Activated CD8-positive, alpha-beta memory T cell treated with anti-CD3 and anti-CD28 coated beads, Interleukin-2, amount 50 U/mL, for 48 hours (primary cell): ENCODE data around the gene TRPM3.

Experiments used
- DNase-seq: peaks from one replicate; pipeline ENCODE4 v3.0.0-alpha.2; 2020

Gene TRPM3

GRCh38 chr9:71096421-71097108 is 24.9 kb downstream of the TRPM3 start:
- no peak for DNase-seq

- DNase-seq: no peak
These were observed 26.6 kb downstream of the TRPM3 start for GRCh38 chr9:71094708-71095251.

- no peak for DNase-seq
These were observed 30.5 kb downstream of the TRPM3 start for GRCh38 chr9:71090896-71091295.

GRCh38 chr9:71079451-71079850 is 42.0 kb downstream of the TRPM3 start:
- no peak for DNase-seq

- no peak for DNase-seq
These were observed 45.3 kb downstream of the TRPM3 start for GRCh38 chr9:71076096-71076495.

- no peak for DNase-seq
These were observed 47.9 kb downstream of the TRPM3 start for GRCh38 chr9:71073494-71073893.

GRCh38 chr9:71072587-71072986 is 48.8 kb downstream of the TRPM3 start:
- DNase-seq: no peak

GRCh38 chr9:71071633-71072032 is 49.8 kb downstream of the TRPM3 start:
- DNase-seq: no peak

GRCh38 chr9:71058660-71059059 is 62.8 kb downstream of the TRPM3 start:
- no peak for DNase-seq

GRCh38 chr9:71052287-71052686 is 69.1 kb downstream of the TRPM3 start:
- no peak for DNase-seq

- no peak for DNase-seq
These were observed 73.1 kb downstream of the TRPM3 start for GRCh38 chr9:71048280-71048679.

GRCh38 chr9:71042448-71042990 is 78.9 kb downstream of the TRPM3 start:
- DNase-seq: no peak

- no peak for DNase-seq
These were observed 83.9 kb downstream of the TRPM3 start for GRCh38 chr9:71037521-71037920.

GRCh38 chr9:71036501-71036900 is 84.9 kb downstream of the TRPM3 start:
- no peak for DNase-seq

GRCh38 chr9:71032779-71033178 is 88.6 kb downstream of the TRPM3 start:
- DNase-seq: no peak

- DNase-seq: no peak
These were observed 95.7 kb downstream of the TRPM3 start for GRCh38 chr9:71025728-71026127.

GRCh38 chr9:71025201-71025600 is 96.2 kb downstream of the TRPM3 start:
- no peak for DNase-seq

GRCh38 chr9:71010258-71010657 is 111.2 kb downstream of the TRPM3 start:
- DNase-seq: no peak

- no peak for DNase-seq
These were observed 116.0 kb downstream of the TRPM3 start for GRCh38 chr9:71005456-71005855.

GRCh38 chr9:71004196-71004595 is 117.2 kb downstream of the TRPM3 start:
- no peak for DNase-seq

- DNase-seq: no peak
These were observed 118.1 kb downstream of the TRPM3 start for GRCh38 chr9:71003346-71003745.

- DNase-seq: no peak
These were observed 119.5 kb downstream of the TRPM3 start for GRCh38 chr9:71001780-71002386.

GRCh38 chr9:70998962-70999361 is 122.5 kb downstream of the TRPM3 start:
- DNase-seq: no peak

GRCh38 chr9:70995511-70995910 is 125.9 kb downstream of the TRPM3 start:
- no peak for DNase-seq
